ENCODE measurements around the gene METRN.

DNA sequence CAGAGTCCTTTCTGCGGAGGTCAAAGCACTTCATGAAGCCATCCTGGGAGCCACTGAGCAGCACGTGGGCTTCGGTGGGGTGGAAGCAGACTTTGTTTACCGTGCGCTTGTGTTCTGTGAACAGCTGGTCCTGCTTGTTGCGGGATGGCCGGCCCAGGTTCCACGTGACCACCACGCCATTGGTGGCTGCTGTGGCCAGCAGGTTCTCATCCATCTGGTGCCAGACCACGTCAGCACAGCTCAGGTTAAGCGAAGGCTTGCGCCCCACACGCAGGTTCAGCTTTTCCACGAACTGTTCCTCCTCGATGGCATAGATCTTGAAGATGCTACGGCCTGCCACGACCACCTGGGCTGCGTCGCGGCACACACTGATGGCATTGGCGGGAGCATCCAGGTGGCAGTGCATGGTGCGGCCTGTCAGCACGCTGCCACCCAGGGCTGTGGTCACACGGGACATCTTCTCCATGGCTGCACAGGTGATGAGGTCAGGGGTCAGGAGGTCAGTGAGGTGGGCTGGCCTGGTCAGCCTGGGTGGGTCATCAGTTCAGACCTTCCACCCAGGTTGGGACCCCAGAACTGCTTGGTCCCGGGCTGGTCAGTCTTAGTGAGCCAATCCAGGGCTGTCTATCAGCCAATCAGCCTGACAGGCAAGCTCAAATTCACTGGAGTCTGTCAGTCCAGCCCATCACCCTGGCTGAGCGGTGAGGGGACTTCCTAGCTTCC is 25.6 kb upstream of the METRN start:
- TF ChIP-seq, protein P1, sequence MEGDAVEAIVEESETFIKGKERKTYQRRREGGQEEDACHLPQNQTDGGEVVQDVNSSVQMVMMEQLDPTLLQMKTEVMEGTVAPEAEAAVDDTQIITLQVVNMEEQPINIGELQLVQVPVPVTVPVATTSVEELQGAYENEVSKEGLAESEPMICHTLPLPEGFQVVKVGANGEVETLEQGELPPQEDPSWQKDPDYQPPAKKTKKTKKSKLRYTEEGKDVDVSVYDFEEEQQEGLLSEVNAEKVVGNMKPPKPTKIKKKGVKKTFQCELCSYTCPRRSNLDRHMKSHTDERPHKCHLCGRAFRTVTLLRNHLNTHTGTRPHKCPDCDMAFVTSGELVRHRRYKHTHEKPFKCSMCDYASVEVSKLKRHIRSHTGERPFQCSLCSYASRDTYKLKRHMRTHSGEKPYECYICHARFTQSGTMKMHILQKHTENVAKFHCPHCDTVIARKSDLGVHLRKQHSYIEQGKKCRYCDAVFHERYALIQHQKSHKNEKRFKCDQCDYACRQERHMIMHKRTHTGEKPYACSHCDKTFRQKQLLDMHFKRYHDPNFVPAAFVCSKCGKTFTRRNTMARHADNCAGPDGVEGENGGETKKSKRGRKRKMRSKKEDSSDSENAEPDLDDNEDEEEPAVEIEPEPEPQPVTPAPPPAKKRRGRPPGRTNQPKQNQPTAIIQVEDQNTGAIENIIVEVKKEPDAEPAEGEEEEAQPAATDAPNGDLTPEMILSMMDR (IDR thresholded peaks at IDR 0.05) = no peak
- no peak for TF ChIP-seq POLR2A (IDR thresholded peaks at IDR 0.05)
